ENCODE data around the gene TMEM62. TPM values are rescaled to one million over a fixed set of nuclear protein-coding genes. Genes with fewer than 3 reads are reported as not detected.
"Not testable (repeated sequence)": the region's sequence is repeated elsewhere in the genome, so short reads cannot be mapped to it uniquely, and the experiment has no call there.

Gene TMEM62
- total and polyA plus RNA-seq, 9 of the 15 experiments (the other 6 are each of a cell fraction or from before 2014, with no cell fraction given): 4.4 to 16.6 (median 11.1) TPM

DNA sequence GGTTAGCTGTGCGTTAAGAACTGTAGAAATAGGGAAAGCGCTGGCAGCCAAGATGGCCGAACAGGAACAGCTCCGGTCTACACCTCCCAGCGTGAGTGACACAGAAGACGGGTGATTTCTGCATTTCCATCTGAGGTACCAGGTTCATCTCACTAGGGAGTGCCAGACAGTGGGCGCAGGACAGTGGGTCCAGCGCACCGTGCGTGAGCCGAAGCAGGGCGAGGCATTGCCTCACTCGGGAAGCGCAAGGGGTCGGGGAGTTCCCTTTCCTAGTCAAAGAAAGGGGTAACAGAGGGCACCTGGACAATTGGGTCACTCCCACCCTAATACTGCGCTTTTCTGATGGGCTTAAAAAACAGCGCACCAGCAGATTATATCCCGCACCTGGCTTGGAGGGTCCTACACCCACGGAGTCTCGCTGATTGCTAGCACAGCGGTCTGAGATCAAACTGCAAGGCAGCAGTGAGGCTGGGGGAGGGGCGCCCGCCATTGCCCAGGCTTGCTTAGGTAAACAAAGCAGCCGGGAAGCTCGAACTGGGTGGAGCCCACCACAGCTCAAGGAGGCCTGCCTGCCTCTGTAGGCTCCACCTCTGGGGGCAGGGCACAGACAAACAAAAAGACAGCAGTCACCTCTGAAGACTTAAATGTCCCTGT is 42.4 kb downstream of the TMEM62 start:
- in situ Hi-C loops (cut with MboI); intact Hi-C loops (cut with micrococcal nuclease); H3K79me2 ChIP-seq (ENCODE audit: control insufficient read depth, insufficient read depth, low read length); H3K9me1 ChIP-seq (ENCODE audit: control insufficient read depth, insufficient read depth, low read length); H3K4me3 ChIP-seq; ATAC-seq; FAIRE-seq; H2AFZ ChIP-seq (ENCODE audit: low read depth, low read length); H3K27me3 ChIP-seq (ENCODE audit: control insufficient read depth in 2 of 2, insufficient read depth in 2 of 2, low read length in 2 of 2); H3K27ac ChIP-seq (ENCODE audit: extremely low read depth, low read depth, low read length); CTCF ChIA-PET (ENCODE audit: low intra/inter-chr PET ratio); BruUV-seq (replicated peaks); H3K4me2 ChIP-seq (ENCODE audit: insufficient read depth, low read length); H3K9me3 ChIP-seq (replicated peaks; ENCODE audit: control insufficient read depth, insufficient read depth, low read depth, low read length); H3K9ac ChIP-seq (ENCODE audit: insufficient read depth in 1 of 2, low read depth in 2 of 2, low read length in 2 of 2); DNase-seq (ENCODE audit: extremely low read depth in 1 of 4, low spot score in 3 of 4); H3K4me1 ChIP-seq (replicated peaks in 1 of 2; ENCODE audit: control insufficient read depth in 2 of 2, insufficient read depth in 2 of 2, low read length in 2 of 2); POLR2A ChIA-PET; H4K20me1 ChIP-seq (replicated peaks; ENCODE audit: control insufficient read depth, insufficient read depth, low read length): not testable (repeated sequence)
- TF ChIP-seq, protein P1, sequence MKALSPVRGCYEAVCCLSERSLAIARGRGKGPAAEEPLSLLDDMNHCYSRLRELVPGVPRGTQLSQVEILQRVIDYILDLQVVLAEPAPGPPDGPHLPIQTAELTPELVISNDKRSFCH (CRISPR knock-in tag; IDR thresholded peaks at IDR 0.05): not testable (repeated sequence)
- TF ChIP-seq, protein P1 (tag; IDR thresholded peaks at IDR 0.05): 0 out of 2 replicates have a peak, but pooled peaks have one; percentile 24
- H3K36me3 ChIP-seq (ENCODE audit: control insufficient read depth, insufficient read depth, low read length): peaks cover 31% of the 10 kb centered on the region
- WGBS (ENCODE audit: insufficient coverage, low coverage, missing lambda C conversion rate): 95% methylated on average over 20 of the region's 25 CpGs

DNA sequence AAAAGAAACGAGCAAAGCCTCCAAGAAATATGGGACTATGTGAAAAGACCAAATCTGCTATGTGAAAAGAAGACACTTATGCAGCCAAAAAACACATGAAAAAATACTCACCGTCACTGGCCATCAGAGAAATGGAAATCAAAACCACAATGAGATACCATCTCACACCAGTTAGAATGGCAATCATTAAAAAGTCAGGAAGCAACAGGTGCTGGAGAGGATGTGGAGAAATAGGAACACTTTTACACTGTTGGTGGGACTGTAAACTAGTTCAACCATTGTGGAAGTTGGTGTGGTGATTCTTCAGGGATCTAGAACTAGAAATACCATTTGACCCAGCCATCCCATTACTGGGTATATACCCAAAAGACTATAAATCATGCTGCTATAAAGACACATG is 43.8 kb downstream of the TMEM62 start:
- CTCF ChIA-PET (ENCODE audit: low intra/inter-chr PET ratio); H3K4me3 ChIP-seq; intact Hi-C loops (cut with micrococcal nuclease); in situ Hi-C loops (cut with MboI); H3K4me1 ChIP-seq (replicated peaks in 1 of 2; ENCODE audit: control insufficient read depth in 2 of 2, insufficient read depth in 2 of 2, low read length in 2 of 2); H3K27me3 ChIP-seq (ENCODE audit: control insufficient read depth in 2 of 2, insufficient read depth in 2 of 2, low read length in 2 of 2); H3K9me1 ChIP-seq (ENCODE audit: control insufficient read depth, insufficient read depth, low read length); POLR2A ChIA-PET; FAIRE-seq; H3K27ac ChIP-seq (ENCODE audit: extremely low read depth, low read depth, low read length); H3K9me3 ChIP-seq (replicated peaks; ENCODE audit: control insufficient read depth, insufficient read depth, low read depth, low read length); ATAC-seq; H4K20me1 ChIP-seq (replicated peaks; ENCODE audit: control insufficient read depth, insufficient read depth, low read length); DNase-seq (ENCODE audit: extremely low read depth in 1 of 4, low spot score in 3 of 4); H2AFZ ChIP-seq (ENCODE audit: low read depth, low read length); H3K9ac ChIP-seq (ENCODE audit: insufficient read depth in 1 of 2, low read depth in 2 of 2, low read length in 2 of 2); BruUV-seq (replicated peaks); H3K79me2 ChIP-seq (ENCODE audit: control insufficient read depth, insufficient read depth, low read length); H3K4me2 ChIP-seq (ENCODE audit: insufficient read depth, low read length): not testable (repeated sequence)
- peaks cover 35% of the 10 kb centered on the region for H3K36me3 ChIP-seq (ENCODE audit: control insufficient read depth, insufficient read depth, low read length)
- WGBS (ENCODE audit: insufficient coverage, low coverage, missing lambda C conversion rate): 73% methylated on average over 2 of the region's 2 CpGs

All from K562 (cell line).